Thoracic aorta (tissue), 2 donors: ENCODE measurements around the gene LRRC42. TPM values are rescaled to one million over a fixed set of nuclear protein-coding genes. Genes with fewer than 3 reads are reported as not detected.

Experiments
- ATAC-seq: fragments of 150-250 bp; one replicate; pipeline ENCODE4 v1.8.0; 2017; ENCODE audit warnings: low read depth; ENCODE audit not compliant: insufficient number of reproducible peaks, low FRiP score
- DNase-seq: peaks from one replicate; pipeline ENCODE4 v3.0.0-alpha.2; 2020; ENCODE audit warnings: low spot score
- H3K27ac ChIP-seq, 2 donors: fragments of 200-600 bp; sonication (generic); 1 replicate in 1 of 2; 2 replicates in 1 of 2; pipeline ENCODE4 v1.5.1; 2016; ENCODE audit warnings: mild to moderate bottlenecking in 2 of 2, moderate library complexity in 2 of 2
- H3K27me3 ChIP-seq: fragments of 200-600 bp; sonication (generic); replicated peaks from 2 replicates; pipeline ENCODE4 v1.6.0; 2016; ENCODE audit warnings: mild to moderate bottlenecking; ENCODE audit not compliant: insufficient read depth
- H3K36me3 ChIP-seq: fragments of 200-600 bp; sonication (generic); one replicate; pipeline ENCODE4 v1.5.1; 2016
- H3K4me1 ChIP-seq, 2 donors: fragments of 200-600 bp; sonication (generic); 1 replicate in 1 of 2; 2 replicates in 1 of 2; pipeline versions ENCODE4 v1.5.1 to v1.6.0; 2016; ENCODE audit warnings: low read depth in 2 of 2, mild to moderate bottlenecking in 1 of 2; ENCODE audit not compliant: control insufficient read depth in 1 of 2
- H3K4me3 ChIP-seq: fragments of 200-600 bp; sonication (generic); 2 replicates; pipeline ENCODE4 v1.5.1; 2016; ENCODE audit warnings: mild to moderate bottlenecking
- H3K9me3 ChIP-seq: fragments of 200-600 bp; sonication (generic); 2 replicates; pipeline ENCODE4 v1.5.1; 2016
- total RNA-seq, 2 donors: library from RNA; depleted of rRNA; stranded (reverse); fragments of >200 nt; gene quantifications; one replicate each; pipeline versions ENCODE4 v1.1.0 to v1.2.3, GENCODE V29; 2016
- TF ChIP-seq, protein P1 (sequence below): fragments of 200-600 bp; sonication (generic); IDR thresholded peaks from one replicate; pipeline ENCODE4 v1.5.1; 2019; ENCODE audit warnings: antibody characterized with exemption

Gene LRRC42
- total RNA-seq, 2 donors from 2014 or later, result 17.8 to 18.3 TPM

DNA sequence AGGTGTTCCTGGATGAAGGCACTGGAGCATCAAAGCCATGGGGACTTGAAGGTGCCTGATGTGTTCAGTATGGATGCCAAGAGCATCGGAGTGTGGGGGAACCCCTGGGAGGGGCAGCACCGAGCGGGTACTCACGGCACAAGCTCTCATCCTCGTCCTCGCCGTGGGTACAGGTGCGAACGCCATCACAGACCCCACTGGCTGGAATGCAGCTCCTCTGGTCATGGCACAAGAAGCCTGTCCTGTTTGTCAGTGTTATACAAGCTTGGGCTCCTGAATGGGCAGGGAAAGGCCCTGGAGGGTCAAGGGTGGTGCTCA lies 65.8 kb downstream of the LRRC42 start:
- no peaks in the 10 kb centered on the region for H3K36me3 ChIP-seq
- ATAC-seq (no peak), DNase-seq (no peak)
- no peak overlapping the region for H3K27ac ChIP-seq
- no peaks in the 10 kb centered on the region for H3K9me3 ChIP-seq
- no peak overlapping the region for H3K4me3 ChIP-seq
- TF ChIP-seq, protein P1, sequence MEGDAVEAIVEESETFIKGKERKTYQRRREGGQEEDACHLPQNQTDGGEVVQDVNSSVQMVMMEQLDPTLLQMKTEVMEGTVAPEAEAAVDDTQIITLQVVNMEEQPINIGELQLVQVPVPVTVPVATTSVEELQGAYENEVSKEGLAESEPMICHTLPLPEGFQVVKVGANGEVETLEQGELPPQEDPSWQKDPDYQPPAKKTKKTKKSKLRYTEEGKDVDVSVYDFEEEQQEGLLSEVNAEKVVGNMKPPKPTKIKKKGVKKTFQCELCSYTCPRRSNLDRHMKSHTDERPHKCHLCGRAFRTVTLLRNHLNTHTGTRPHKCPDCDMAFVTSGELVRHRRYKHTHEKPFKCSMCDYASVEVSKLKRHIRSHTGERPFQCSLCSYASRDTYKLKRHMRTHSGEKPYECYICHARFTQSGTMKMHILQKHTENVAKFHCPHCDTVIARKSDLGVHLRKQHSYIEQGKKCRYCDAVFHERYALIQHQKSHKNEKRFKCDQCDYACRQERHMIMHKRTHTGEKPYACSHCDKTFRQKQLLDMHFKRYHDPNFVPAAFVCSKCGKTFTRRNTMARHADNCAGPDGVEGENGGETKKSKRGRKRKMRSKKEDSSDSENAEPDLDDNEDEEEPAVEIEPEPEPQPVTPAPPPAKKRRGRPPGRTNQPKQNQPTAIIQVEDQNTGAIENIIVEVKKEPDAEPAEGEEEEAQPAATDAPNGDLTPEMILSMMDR, result no peak
- no peaks in the 10 kb centered on the region for H3K27me3 ChIP-seq
- no peaks in the 10 kb centered on the region for H3K4me1 ChIP-seq

DNA sequence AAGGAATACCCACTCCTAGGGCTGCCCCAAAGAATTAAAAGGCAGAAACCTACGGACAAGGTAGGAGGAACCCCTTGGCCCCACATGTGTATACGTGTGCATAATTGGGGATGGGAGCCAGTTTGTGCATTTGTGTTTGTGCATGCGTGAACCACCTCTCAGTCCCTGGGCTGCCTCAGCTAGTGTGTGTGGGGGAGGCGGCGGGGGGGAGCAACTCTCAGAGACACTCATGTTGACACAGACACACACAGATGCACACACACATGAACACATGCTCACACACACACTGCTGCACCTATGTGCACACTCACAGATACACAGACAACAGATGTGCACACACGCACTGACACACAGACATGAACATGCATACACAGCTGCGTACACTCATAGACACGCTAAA lies 66.7 kb downstream of the LRRC42 start:
- no peak for DNase-seq
- no peaks in the 10 kb centered on the region for H3K36me3 ChIP-seq

DNA sequence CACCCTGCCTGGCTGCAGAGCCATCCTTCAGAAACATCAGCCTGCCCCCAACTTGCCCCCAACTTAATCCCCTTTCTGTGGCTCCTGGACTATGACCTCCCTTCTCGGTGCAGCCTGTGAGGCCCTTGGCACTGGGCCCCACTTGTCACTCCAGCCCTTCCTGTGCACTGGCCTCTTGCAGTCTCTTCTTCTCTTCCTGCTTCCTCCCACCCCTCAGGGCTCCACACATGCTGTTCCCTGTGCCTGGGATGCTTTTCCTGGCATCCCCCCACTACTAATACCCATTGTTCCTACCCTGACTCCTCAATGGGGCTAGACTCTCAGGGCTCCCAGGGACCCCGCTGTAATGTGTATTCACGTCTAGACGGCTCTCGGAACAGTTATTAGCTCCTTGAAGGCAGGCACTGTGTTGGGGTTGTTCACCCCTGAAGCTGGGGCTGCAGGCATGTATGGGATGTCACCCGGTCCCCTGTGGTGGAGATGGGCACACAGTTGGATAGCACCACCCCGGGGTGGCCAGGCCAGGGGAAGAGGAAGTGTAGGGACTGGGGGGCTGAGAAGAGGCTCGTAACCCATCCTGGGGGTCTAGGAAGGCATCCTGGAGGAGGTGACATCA lies 67.4 kb downstream of the LRRC42 start:
- TF ChIP-seq, protein P1, result no peak
- DNase-seq (no peak), ATAC-seq (no peak)

More for the DNA sequence above, 66.7 kb downstream of the LRRC42 start:
- TF ChIP-seq, protein P1, result no peak
- Histone ChIP-seq H3K27me3 (no peaks in the 10 kb centered on the region), H3K9me3 (no peaks in the 10 kb centered on the region), H3K27ac (no peak overlapping the region), H3K4me1 (no peaks in the 10 kb centered on the region), H3K4me3 (no peak overlapping the region)
- no peak for ATAC-seq

DNA sequence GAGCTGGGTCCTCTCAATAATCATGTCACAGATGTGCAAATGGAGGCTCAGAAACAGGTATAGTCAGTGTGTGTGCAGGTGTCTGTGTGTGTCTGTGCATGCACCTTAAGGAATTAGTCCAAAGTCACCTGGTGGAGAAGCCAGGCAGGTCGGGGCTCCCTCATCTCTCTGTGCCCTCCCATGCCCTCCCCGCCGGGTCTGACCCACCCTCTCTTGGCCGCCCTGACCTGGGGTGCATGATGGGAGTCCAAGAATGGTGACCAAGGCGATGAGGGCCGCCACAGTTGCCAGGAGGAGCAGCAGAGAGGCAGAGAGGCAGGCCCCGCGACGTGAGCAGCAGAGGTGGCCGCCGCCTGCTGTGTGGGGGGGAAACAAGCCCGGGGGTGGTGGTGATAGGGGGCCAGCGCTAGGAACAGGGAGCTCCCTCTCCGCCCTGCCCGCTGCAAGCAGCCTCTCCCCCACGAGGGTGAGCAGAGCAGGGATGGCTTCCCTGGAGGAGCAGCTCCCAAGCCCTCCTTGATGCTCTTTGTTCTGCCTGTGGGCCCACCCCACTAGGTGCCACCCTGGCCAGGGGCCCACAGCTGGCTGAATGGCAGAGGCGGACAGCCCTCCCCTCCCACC lies 68.0 kb downstream of the LRRC42 start:
- no peaks in the 10 kb centered on the region for H3K9me3 ChIP-seq
- no peaks in the 10 kb centered on the region for H3K27me3 ChIP-seq
- no peak overlapping the region for H3K4me3 ChIP-seq
- no peak overlapping the region for H3K27ac ChIP-seq
- H3K36me3 ChIP-seq, result no peaks in the 10 kb centered on the region
- H3K4me1 ChIP-seq, result no peaks in the 10 kb centered on the region
- TF ChIP-seq, protein P1, result no peak
- DNase-seq (no peak), ATAC-seq (no peak)

More for the DNA sequence above, 67.4 kb downstream of the LRRC42 start:
- H3K4me3 ChIP-seq, result no peak overlapping the region
- no peaks in the 10 kb centered on the region for H3K4me1 ChIP-seq
- no peaks in the 10 kb centered on the region for H3K36me3 ChIP-seq
- H3K27me3 ChIP-seq, result no peaks in the 10 kb centered on the region
- H3K9me3 ChIP-seq, result no peaks in the 10 kb centered on the region
- no peak overlapping the region for H3K27ac ChIP-seq

DNA sequence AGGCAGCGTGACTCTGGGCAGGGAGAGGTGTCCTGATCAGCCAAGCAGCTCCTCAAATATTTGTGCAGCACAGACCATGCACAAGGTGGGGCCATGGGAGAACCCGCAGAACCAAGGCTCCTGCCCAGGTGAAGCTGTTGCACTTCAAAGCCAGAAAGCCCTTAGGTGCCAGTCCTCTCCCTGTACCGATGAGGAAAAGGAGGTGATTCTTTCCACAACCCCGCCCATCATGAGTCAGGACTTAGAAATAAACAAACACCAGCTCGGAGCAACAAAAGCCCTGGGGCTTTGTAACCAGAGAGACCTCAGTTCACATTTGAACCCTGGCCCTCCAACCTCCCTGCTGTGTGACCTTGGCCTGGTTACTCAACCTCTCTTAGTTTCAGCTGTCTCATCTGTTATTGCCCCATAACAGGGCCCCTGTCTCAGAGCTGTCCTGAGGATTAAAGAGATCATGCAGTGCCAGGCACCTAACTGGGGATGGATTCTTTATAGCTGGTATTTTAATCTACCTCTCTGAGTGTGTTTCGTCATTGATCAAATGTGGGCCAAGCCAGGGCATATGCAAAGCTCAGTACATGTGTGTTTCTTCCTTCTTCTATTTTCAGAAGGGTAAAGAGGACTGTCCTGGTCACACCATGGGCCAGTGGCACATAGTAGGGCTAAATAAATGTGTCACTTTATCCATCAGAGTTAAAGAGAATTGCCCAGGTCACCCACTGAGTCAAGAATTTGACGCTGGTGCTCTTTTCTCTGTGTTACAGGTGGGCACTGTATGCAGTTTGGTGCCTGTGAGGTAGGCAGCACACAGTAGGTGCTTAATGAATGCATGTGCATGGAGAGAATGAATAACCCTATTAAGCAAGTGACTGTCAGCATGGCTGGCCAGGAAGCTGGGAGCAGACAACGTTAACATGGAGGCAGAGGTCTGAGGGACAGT lies 70.5 kb downstream of the LRRC42 start:
- ATAC-seq, result no peak
- H3K9me3 ChIP-seq, result no peaks in the 10 kb centered on the region
- no peaks in the 10 kb centered on the region for H3K36me3 ChIP-seq
- H3K4me1 ChIP-seq, result no peaks in the 10 kb centered on the region
- H3K27ac ChIP-seq, result no peak overlapping the region
- H3K27me3 ChIP-seq, result no peaks in the 10 kb centered on the region
- DNase-seq, result no peak
- TF ChIP-seq, protein P1, result no peak
- no peak overlapping the region for H3K4me3 ChIP-seq
